ENCODE data around the gene CEP57.
A peak's percentile ranks its signal among the peaks of the same experiment; 100 is the strongest.

Gene CEP57

GRCh38 chr11:95778699-95779098 is 11.6 kb upstream of the CEP57 start:
- no peak overlapping the region for H3K4me3 ChIP-seq
- no peaks in the 10 kb centered on the region for H3K27me3 ChIP-seq
- H3K9me3 ChIP-seq = no peaks in the 10 kb centered on the region
- no peak for TF ChIP-seq CTCF (IDR thresholded peaks at IDR 0.05)
- peaks cover 46 to 99% (median 78%) of the 10 kb centered on the region in 3 donors for H3K36me3 ChIP-seq
- intact Hi-C loops (cut with DNase I; ENCODE audit: low total_unique reads) = no loop called here
- no peak overlapping the region for H3K27ac ChIP-seq
- DNase-seq = no peak
- H3K4me1 ChIP-seq = no peaks in the 10 kb centered on the region

- no peak for DNase-seq
- H3K27ac ChIP-seq = no peak overlapping the region
- no peaks in the 10 kb centered on the region for H3K27me3 ChIP-seq
- no peak overlapping the region for H3K4me3 ChIP-seq
- H3K9me3 ChIP-seq = no peaks in the 10 kb centered on the region
- no peaks in the 10 kb centered on the region for H3K4me1 ChIP-seq
- intact Hi-C loops (cut with DNase I; ENCODE audit: low total_unique reads) = no loop called here
- H3K36me3 ChIP-seq = peaks cover 49 to 99% (median 80%) of the 10 kb centered on the region in 3 donors
- no peak for TF ChIP-seq CTCF (IDR thresholded peaks at IDR 0.05)
Measured at GRCh38 chr11:95780544-95780943, 9.8 kb upstream of the CEP57 start.

- Histone ChIP-seq H3K27ac (peak overlapping the region; percentile 99), H3K27me3 (no peaks in the 10 kb centered on the region), H3K4me1 (peaks cover 0 to 29% (median 19%) of the 10 kb centered on the region in 4 donors), H3K4me3 (peak overlapping the region; percentile 94 to 97), H3K36me3 (peaks cover 27 to 34% (median 34%) of the 10 kb centered on the region in 3 donors), H3K9me3 (no peaks in the 10 kb centered on the region)
- no peak for TF ChIP-seq CTCF (IDR thresholded peaks at IDR 0.05)
- peak in 1 of 2 donors; percentile 25 for DNase-seq
- intact Hi-C loops (cut with DNase I; ENCODE audit: low total_unique reads) = no loop called here
Measured at GRCh38 chr11:95788921-95789505, 1.3 kb upstream of the CEP57 start.

GRCh38 chr11:95789506-95790122 is 684 bp upstream of the CEP57 start, which contains the start of gene FAM76B:
FAM76B (minus strand) TSS chr11:95789782; CDS start chr11:95789478, 304 bp downstream.
- TF ChIP-seq CTCF (IDR thresholded peaks at IDR 0.05) = no peak

GRCh38 chr11:95790933-95791708 is 823 bp downstream of the CEP57 start:
- intact Hi-C loops (cut with DNase I; ENCODE audit: low total_unique reads) = no loop called here
- Histone ChIP-seq H3K4me1 (peaks cover 0 to 29% (median 19%) of the 10 kb centered on the region in 4 donors), H3K27ac (peak overlapping the region; percentile 99), H3K9me3 (no peaks in the 10 kb centered on the region), H3K36me3 (peaks cover 12 to 13% (median 13%) of the 10 kb centered on the region in 3 donors), H3K4me3 (peak overlapping the region; percentile 94 to 97), H3K27me3 (no peaks in the 10 kb centered on the region)
- TF ChIP-seq CTCF (IDR thresholded peaks at IDR 0.05) = no peak
- peak; percentile 55 to 83 for DNase-seq

More at GRCh38 chr11:95789506-95790122, 684 bp upstream of the CEP57 start, which contains the start of gene FAM76B:
- intact Hi-C loops (cut with DNase I; ENCODE audit: low total_unique reads) = no loop called here
- H3K36me3 ChIP-seq = peaks cover 23 to 28% (median 28%) of the 10 kb centered on the region in 3 donors
- peak within 1 kb of the TSS; percentile 94 to 97 for H3K4me3 ChIP-seq
- no peaks in the 10 kb centered on the region for H3K27me3 ChIP-seq
- DNase-seq = peak; percentile 97 to 99
- H3K4me1 ChIP-seq = peaks cover 0 to 29% (median 19%) of the 10 kb centered on the region in 4 donors
- H3K9me3 ChIP-seq = no peaks in the 10 kb centered on the region
- H3K27ac ChIP-seq = peak within 1 kb of the TSS; percentile 99

Measured in tibial artery (tissue), 4 donors.